Measurements from ENCODE around the gene LANCL2.
"Not testable (repeated sequence)": the region's sequence is repeated elsewhere in the genome, so short reads cannot be mapped to it uniquely, and the experiment has no call there.

LANCL2 gene

GRCh38 chr7:55470261-55470660 is 105.1 kb downstream of the LANCL2 start:
- no peak overlapping the region for H3K27ac ChIP-seq
- TF ChIP-seq CTCF (IDR thresholded peaks at IDR 0.05): no peak
- no peak for DNase-seq (ENCODE audit: low spot score)
- H3K4me3 ChIP-seq: no peak overlapping the region

- DNase-seq (ENCODE audit: low spot score): peak; percentile 21
- not testable (repeated sequence) for H3K27ac ChIP-seq, H3K4me3 ChIP-seq
Measured at GRCh38 chr7:55471594-55471993, 106.5 kb downstream of the LANCL2 start.

GRCh38 chr7:55472406-55472805 is 107.3 kb downstream of the LANCL2 start:
- H3K4me3 ChIP-seq; H3K27ac ChIP-seq; DNase-seq (ENCODE audit: low spot score): not testable (repeated sequence)

- no peak overlapping the region for H3K4me3 ChIP-seq
- TF ChIP-seq CTCF (IDR thresholded peaks at IDR 0.05): no peak
- no peak overlapping the region for H3K27ac ChIP-seq
- peak; percentile 56 for DNase-seq (ENCODE audit: low spot score)
Measured at GRCh38 chr7:55472928-55473725, 108.0 kb downstream of the LANCL2 start.

GRCh38 chr7:55473932-55474331 is 108.8 kb downstream of the LANCL2 start:
- TF ChIP-seq CTCF (IDR thresholded peaks at IDR 0.05): no peak
- Histone ChIP-seq H3K4me3 (no peak overlapping the region), H3K27ac (no peak overlapping the region)
- DNase-seq (ENCODE audit: low spot score): peak; percentile 17

GRCh38 chr7:55474944-55475854 is 110.1 kb downstream of the LANCL2 start:
- no peak for DNase-seq (ENCODE audit: low spot score)
- no peak overlapping the region for H3K4me3 ChIP-seq
- no peak overlapping the region for H3K27ac ChIP-seq
- no peak for TF ChIP-seq CTCF (IDR thresholded peaks at IDR 0.05)

- Histone ChIP-seq H3K27ac (no peak overlapping the region), H3K4me3 (no peak overlapping the region)
- TF ChIP-seq CTCF (IDR thresholded peaks at IDR 0.05): no peak
- peak; percentile 61 for DNase-seq (ENCODE audit: low spot score)
Measured at GRCh38 chr7:55475855-55476803, 111.0 kb downstream of the LANCL2 start.

Measured in coronary artery (tissue), 2 donors.